HG02840 (cell line): Measurements from ENCODE around the gene ANKRD50.

Experiments
- ATAC-seq: cut with Tn5 transposase; IDR thresholded peaks from one replicate; pipeline ENCODE4 v1.9.1; 2021; ENCODE audit warnings: mild to moderate bottlenecking, moderate library complexity, moderate number of reproducible peaks; ENCODE audit not compliant: unreplicated experiment, low FRiP score

ANKRD50 gene, protein sequence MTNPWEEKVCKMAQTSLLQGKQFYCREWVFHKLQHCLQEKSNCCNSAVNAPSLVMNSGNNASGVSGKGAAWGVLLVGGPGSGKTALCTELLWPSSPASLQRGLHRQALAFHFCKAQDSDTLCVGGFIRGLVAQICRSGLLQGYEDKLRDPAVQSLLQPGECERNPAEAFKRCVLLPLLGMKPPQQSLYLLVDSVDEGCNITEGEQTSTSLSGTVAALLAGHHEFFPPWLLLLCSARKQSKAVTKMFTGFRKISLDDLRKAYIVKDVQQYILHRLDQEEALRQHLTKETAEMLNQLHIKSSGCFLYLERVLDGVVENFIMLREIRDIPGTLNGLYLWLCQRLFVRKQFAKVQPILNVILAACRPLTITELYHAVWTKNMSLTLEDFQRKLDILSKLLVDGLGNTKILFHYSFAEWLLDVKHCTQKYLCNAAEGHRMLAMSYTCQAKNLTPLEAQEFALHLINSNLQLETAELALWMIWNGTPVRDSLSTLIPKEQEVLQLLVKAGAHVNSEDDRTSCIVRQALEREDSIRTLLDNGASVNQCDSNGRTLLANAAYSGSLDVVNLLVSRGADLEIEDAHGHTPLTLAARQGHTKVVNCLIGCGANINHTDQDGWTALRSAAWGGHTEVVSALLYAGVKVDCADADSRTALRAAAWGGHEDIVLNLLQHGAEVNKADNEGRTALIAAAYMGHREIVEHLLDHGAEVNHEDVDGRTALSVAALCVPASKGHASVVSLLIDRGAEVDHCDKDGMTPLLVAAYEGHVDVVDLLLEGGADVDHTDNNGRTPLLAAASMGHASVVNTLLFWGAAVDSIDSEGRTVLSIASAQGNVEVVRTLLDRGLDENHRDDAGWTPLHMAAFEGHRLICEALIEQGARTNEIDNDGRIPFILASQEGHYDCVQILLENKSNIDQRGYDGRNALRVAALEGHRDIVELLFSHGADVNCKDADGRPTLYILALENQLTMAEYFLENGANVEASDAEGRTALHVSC (N-terminal part only)

DNA sequence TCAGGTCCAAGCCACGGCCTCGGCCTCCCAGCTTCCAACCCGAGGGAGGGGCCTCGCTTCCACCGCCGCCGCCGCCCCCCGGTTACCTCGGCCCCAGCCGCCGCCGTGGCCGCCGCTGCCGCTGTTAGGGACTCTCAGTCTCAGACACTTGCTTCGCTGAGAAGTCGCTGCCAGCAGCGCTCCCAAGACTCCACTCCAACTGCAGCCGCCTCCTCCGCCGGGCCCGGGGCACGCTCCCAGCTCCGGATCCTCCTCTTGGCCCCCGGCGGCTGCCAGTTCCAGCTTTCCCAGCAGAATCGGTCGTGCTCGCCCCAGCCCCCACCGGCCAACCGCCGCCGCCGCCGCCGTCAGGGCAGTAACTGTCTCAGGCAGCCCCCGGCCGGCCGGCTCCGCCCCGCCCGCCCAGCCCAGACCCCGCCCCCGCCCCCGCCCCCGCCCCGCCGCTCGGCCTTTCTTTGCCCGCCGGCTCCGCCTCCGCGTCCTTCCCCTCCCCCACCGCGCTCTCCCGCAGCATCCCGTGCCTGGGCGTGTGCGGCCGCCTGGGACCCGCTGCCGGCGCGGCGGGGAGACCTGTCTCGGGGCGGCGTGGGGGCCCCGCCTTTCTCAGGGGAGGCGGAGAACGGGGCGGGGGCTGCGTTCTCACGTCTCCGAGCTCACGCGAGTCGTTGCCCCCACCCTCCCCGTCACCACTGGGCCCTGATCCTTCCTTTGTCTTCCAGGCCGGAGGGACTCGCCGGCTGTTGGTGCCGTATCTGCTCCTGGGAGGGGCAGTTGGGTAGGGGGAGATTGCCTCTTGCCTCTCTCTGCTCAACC lies at the start of gene ANKRD50:
ANKRD50 (minus strand) TSS at position 361 of the 813 bp plus-strand sequence. CDS start 2,221 bp downstream, outside the sequence.
- ATAC-seq: peak; percentile 79

DNA sequence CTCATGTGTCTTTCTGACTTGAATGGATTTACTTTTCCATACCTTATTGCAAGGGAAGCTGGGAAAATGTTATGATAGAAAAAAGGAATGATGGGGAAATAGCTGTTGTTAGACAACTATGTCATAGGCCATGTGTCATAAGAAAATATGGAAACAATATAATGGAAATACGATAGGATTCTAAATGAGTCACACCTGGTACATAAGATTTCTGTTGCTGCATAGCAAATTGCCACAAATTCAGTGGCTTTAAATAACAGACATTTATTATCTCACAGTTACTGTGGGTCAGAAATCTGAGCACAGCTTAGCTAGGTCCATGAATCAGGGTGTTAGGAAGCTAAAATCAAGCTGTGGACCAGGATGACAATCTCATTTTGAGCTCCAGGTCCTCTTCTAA lies 44.6 kb upstream of the ANKRD50 start:
- ATAC-seq: no peak

DNA sequence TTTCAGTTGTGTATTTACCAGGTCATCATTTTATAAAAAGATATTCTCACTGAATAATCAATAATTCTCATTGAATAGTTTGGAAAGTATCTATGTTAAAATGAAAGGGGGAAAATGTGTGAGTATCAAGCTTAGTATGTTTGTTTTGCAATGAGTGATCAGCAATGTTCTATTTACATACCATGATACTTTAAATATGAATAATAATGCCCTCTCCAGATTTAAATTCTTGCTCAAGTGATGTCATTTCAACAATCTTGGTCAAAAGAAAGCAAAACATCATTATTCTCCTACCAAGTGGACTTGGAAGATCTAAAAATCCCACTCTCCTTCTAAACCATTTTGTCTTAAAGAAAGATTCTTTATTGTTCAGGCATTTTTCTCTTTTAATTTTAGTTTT lies 42.1 kb upstream of the ANKRD50 start:
- ATAC-seq: no peak

DNA sequence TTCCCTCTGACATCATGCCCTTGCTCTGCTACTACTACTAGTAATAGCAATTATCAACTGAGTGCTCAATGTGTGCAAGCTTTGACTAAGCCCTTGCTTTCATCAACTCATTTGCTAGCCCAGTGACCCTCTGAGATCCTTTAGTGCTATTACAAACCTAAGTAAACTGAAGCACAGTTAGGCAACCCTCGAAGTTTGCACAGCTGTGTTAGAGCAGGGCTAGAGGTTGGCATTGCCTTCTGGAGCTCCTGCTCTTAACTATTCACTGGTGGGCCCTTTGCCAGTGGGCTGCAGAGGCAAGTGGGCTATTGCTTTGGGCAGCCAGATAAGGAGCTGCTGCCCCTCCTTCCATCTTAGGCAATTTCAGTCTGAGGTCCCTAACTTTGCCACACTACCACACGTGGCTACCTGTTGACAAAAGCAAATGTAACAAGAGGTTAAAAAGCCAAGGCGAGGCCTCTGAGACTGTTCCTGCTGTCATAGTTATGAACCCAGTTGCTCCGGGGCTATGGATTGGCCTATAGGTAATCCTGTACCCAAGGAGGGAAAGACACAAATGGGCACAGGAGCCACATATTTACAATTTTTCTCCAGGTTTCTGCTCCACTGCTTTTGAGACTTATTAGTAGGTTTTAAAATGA lies 41.5 kb upstream of the ANKRD50 start:
- no peak for ATAC-seq

DNA sequence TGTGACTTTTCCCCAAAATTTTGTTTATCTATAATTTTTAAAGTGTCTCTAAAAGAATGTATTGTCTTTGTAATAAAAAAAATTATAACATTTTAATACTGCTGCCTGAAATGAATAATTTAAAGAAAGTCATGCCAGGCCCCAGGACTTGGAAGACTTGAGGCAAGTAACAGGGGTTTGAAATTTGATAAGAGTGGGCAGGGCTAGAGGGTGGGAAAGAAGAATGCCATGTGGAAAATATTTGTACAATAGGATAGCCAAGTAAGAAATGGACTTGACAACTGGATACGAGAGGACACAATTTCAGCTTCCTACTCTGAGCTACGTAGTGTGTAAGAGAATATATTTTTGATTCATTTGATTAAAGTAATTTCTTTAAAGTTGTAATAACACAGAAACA lies 36.9 kb upstream of the ANKRD50 start:
- ATAC-seq: no peak

DNA sequence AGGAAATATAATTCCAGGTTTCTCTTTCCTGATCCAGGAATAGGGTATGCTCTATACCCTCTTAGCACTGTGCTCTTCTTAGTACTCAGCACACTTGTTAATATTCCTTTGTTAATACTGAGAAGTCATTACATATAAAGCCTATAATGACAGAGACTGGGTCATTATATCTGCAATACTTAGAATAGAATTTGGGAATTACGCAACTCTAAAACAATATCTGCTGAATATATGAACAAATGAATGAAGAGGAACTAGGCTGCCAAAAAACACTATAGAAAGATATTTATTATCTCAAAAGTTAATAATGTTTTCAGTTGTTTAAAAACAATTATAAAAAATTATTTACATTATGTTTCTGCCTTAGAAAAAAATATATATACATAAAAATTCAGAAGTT lies 36.4 kb upstream of the ANKRD50 start:
- no peak for ATAC-seq

DNA sequence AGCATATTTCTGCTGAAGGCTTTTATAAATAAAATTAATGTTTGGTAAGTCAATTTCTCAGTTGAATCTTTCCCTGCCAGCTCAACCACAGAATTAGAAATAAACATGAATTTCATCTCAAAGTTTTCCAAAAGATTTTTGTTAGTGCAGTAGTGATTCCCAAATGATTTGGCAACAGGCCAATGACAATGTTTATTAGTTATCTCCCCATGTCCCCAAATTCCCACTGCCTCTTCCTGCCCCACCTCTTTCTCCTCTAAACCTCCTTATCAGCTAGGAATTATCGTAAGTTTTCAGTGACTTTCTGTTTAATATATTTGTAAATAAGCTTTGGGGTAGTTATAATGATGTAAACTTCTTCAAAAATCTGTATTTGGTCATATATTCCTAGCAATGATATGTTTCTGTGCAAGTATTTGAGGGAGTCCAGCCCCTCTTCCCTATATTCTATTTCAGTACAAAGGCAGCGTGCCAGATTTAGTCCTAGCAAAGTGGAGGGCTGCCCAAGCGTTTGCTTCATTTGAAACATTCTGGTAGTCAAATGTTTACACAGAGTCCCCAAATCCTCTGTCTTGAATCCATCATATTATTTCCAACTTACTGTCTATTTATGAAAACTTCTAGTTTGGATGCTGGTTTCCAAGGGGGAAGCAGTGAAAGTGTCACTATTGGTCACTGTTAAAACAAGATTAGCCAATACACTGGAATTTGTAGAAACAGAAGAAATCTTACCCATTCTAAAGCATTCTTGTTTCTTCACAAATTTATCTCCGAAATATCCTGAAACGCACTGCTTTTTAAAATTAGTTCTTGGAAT lies 33.7 kb upstream of the ANKRD50 start:
- no peak for ATAC-seq

DNA sequence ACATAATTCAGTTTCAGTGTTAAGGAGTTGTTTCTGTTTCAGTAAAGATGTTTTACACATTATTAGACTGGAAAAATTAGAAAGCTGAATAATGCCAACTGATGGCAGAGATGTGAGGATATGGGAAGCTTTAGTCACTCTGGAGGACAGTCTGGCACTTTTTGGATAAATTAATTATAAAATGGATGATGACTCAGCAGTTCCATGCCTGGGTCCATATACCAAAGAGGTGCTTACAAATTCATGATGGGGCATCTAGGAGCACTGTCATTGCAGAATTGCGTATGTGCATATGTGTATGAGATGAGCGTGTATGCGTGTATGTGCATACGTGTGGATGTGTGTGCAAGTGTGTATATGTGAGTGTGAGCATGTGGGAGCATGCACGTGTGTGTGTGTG lies 31.2 kb upstream of the ANKRD50 start:
- ATAC-seq: no peak

DNA sequence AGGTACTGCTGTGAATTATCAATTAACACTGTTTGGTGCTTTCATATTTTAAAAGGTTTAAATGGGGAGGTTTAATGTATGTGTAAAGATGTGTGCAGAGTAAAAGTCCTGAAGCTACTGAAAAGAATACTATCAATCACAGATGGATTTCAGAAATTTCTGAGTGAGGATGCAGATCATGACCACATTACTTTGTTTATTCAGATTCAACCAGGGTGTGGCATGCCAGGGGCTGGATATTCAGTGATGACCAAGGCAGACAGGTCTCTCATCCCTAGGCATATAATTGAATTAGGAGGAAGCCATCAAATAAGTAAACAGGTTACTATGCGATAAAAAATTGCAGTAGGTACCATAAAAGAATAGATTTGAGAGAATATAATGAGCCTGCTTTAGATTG lies 28.0 kb upstream of the ANKRD50 start:
- ATAC-seq: no peak

DNA sequence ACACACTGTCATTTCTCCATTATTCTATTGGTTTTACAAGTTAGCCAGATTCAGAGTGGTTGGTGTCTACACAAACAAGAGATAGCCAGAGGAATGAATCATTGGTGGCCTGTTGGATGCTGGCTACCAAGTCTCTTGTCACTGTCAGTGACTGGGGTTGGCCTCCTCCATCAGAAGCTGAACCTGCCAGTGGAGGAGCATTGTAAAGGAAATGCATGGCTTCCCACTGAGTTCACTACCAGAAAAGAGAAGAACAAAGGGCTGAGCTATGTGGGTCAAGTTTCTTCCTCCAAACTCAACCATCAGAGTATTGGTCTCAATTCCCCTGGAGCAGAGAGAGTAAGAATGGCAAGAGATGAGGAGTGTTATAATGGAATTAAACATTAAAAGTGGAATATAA lies 26.5 kb upstream of the ANKRD50 start:
- no peak for ATAC-seq

DNA sequence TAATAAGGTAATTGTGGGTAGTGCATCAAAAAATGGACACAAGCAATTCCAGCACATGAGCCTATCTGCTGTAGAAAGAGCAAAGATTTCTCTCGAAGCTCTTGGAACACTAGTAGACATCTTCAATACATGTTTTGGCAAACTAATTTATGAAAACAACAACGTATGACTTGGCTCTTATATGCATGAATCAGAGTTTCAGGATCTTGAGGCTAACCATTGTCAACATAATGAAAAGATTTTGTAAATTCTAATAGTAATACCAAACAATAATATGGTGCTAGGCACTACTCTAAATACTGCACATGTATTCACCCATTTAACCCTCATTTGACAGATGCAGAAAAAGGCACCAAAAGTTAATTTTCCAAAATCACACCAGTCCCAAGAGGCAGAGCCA lies 25.1 kb upstream of the ANKRD50 start:
- ATAC-seq: no peak

DNA sequence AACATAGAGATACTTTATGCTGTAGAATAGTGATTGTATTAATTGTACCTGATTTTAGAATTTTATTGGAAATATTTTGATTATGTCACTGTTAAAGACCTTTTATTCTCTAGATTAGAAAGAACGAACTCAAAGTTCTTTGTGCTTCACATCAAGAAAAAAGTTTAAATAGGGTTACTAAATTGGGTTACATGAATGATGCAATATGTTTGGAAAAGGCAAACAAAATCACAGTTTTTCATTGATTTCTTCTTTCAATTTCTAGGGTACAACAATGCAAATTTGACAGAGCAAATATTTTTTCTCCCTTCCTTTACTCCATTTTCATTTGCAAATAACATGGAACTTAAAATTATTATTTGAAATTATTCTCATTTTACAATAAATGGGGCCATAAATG lies 24.0 kb upstream of the ANKRD50 start:
- no peak for ATAC-seq

DNA sequence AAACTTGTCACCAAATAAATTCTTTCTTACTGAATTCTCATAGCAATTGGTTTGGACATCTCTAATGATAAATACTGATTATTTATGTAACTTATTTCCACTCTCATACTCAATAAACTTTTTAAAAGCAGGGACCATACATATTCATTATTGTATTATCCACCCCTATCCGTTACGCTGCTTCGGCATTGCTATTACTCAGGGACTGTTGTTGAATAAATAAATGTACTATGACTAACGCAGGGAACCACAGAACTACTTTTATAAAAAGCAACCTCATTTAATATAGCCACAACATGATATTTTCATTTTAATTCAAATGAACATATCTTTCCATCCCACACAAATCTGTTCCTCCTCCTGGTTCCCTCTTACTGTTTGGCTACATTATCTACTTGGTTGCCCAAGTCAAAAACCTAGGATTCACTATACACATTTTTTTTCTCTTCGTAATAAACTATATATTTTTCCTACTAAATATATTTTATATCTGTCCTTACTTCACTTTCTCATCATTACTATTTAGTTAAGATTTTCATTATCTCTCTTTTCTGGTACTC lies 14.9 kb upstream of the ANKRD50 start:
- ATAC-seq: no peak

DNA sequence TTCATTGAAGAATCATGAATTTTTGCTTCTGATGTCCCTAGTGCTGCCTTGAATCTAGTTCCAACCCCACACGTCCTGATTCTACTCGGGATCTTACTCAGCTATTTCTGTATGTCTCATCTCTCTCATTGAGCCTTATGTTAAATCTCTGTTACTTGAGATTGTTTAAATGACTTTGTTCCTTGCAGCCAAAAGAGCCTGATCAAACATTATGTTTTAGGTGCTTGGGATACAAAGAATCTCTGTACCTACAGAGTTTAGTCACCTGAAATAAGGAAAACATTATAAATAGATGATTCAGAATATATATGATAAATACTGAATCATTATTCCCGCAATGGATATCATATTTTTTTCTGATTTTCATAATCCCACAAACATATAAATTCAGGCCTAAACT lies 13.7 kb upstream of the ANKRD50 start:
- no peak for ATAC-seq

DNA sequence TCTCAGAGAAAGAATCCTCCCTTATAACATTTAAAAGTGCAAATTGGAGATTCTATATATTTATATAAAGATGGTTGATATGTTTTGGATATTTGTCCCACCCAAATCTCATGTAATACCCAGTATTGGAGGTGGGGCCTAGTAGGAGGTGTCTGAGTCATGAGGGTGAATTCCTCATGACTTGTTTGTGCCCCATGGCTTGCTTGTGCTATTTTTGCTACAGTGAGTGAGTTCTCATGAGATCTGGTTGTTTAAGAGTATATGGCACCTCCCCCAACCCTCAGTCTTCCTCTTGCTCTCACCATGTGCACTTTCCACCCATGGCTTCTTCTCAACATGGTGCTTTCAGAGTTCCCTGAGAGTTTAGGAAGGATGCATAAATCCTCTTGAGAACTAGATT lies 9.5 kb upstream of the ANKRD50 start:
- ATAC-seq: no peak

DNA sequence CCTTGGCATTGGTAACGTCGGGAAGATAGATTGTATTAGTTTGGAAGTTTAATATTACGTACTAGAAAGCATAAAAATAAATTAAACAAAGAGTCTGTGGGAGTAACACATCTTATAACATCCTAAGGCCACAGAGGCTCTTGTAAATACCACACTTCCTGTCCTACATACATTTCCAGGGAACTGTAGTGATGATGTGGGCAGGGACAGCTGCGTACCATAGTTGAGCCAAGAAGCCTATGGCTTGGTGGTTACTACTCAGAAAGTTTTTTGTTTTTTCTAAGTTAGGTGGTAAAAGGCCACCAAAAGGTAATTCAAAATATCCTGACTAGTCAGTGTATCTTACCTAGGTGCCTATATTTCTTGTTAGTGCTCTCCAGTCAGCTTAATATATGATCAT lies 4.6 kb upstream of the ANKRD50 start:
- no peak for ATAC-seq

DNA sequence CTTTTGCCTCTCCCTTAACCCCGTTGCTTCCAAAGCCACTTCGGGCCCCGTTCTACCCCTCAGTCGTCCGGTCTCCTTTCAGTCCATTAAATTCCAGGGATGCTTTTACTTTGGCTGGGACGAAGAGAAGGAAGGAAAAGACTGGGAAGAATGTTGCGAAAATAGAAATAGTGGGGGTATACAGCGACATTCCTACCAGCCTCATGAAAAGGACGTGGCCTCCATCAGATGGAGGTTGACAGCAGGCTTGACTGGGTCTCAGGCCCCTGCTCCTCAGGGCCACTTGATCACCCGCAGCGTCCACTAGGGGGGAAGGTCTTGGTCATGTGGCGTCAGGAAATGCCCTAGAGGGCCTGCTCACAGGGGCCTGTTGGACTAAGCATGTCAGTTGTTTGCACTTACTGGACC lies 657 bp upstream of the ANKRD50 start:
- ATAC-seq: no peak

DNA sequence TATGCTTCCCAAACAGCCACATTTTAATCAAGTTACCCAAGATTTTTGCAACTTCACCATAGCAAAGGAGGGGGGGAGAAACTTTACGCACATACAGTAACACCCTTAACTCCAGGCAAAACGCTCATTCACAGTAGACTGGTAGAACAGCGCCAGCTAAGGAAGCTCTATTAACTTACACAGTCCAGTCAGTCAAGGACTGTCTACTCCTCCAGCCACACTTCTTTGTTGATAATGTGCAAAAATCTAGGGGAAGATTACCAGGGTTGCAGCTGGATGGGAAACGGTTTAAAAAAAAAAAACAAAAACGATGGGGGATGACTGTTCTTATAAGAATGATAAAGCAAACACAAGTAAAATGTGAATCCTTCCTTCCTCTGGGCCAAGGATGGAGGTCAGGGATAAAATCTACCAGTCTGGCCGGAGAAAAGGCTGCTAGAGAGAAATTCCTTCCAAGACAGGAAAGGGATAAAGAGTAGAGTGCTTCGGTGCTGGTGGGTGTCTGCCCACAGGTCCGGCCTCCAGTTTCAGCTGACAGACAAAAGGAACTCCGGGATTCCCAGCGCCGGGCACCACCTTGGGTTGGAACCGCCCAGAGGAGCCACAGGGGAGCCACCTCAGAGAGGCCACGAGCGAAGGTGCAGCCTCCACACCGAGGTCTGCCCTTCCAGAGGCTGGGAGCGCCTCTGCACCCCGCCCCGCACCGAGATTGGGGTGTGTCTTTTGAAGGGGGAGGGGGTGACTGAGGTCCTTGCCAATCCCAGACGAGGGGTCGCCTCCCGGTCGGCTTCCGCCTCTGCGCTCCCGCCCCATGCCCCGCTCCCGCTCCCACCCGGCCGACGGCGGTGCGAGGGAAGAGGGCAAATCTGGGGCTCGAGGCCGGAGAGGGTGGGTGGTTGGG lies 811 bp downstream of the ANKRD50 start:
- peak; percentile 18 for ATAC-seq
